ENCODE results near the gene ANK2.

The ANK2 gene

GRCh38 chr4:113101669-113102068, 52.2 kb downstream of the ANK2 start:
- no peak for DNase-seq

- DNase-seq, result no peak
Measured at GRCh38 chr4:113103556-113103955, 54.1 kb downstream of the ANK2 start.

GRCh38 chr4:113106108-113106507, 56.7 kb downstream of the ANK2 start:
- DNase-seq, result no peak

GRCh38 chr4:113109106-113109718, 59.8 kb downstream of the ANK2 start:
- no peak for DNase-seq

- no peak for DNase-seq
Measured at GRCh38 chr4:113112338-113112978, 63.0 kb downstream of the ANK2 start.

GRCh38 chr4:113113151-113113550, 63.7 kb downstream of the ANK2 start:
- no peak for DNase-seq

GRCh38 chr4:113114884-113115283, 65.4 kb downstream of the ANK2 start:
- DNase-seq, result no peak

- no peak for DNase-seq
Measured at GRCh38 chr4:113116414-113117357, 67.2 kb downstream of the ANK2 start.

GRCh38 chr4:113117358-113117702, 67.9 kb downstream of the ANK2 start:
- DNase-seq, result no peak

- DNase-seq, result no peak
Measured at GRCh38 chr4:113122066-113122465, 72.6 kb downstream of the ANK2 start.

GRCh38 chr4:113125418-113125817, 76.0 kb downstream of the ANK2 start:
- no peak for DNase-seq

GRCh38 chr4:113131136-113131535, 81.7 kb downstream of the ANK2 start:
- DNase-seq, result no peak

- no peak for DNase-seq
Measured at GRCh38 chr4:113131621-113132020, 82.2 kb downstream of the ANK2 start.

GRCh38 chr4:113141901-113142346, 92.5 kb downstream of the ANK2 start:
- DNase-seq, result peak; percentile 81

- DNase-seq, result no peak
Measured at GRCh38 chr4:113142351-113142750, 92.9 kb downstream of the ANK2 start.

GRCh38 chr4:113144091-113144490, 94.6 kb downstream of the ANK2 start:
- DNase-seq, result no peak

- DNase-seq, result no peak
Measured at GRCh38 chr4:113145147-113145518, 95.7 kb downstream of the ANK2 start.

- DNase-seq, result peak; percentile 22
Measured at GRCh38 chr4:113145519-113146291, 96.3 kb downstream of the ANK2 start.

- no peak for DNase-seq
Measured at GRCh38 chr4:113146876-113147358, 97.5 kb downstream of the ANK2 start.

- DNase-seq, result no peak
Measured at GRCh38 chr4:113147498-113148111, 98.2 kb downstream of the ANK2 start.

- no peak for DNase-seq
Measured at GRCh38 chr4:113148925-113149324, 99.5 kb downstream of the ANK2 start.

GRCh38 chr4:113153529-113154101, 104.2 kb downstream of the ANK2 start:
- no peak for DNase-seq

Data from SHP77 treated with DMSO at 0.1 percent for 48 hours (cell line).